ENCODE data around the gene NDRG3.
"Not testable (repeated sequence)": the region's sequence is repeated elsewhere in the genome, so short reads cannot be mapped to it uniquely, and the experiment has no call there.

NDRG3 gene

GRCh38 chr20:36628076-36628475 lies 117.8 kb downstream of the NDRG3 start:
- intact Hi-C loops (cut with DNase I) = no loop called here

GRCh38 chr20:36624944-36625324 lies 121.0 kb downstream of the NDRG3 start:
- intact Hi-C loops (cut with DNase I) = no loop called here
- no peak for DNase-seq

More at GRCh38 chr20:36628076-36628475, 117.8 kb downstream of the NDRG3 start:
- DNase-seq = no peak

DNA sequence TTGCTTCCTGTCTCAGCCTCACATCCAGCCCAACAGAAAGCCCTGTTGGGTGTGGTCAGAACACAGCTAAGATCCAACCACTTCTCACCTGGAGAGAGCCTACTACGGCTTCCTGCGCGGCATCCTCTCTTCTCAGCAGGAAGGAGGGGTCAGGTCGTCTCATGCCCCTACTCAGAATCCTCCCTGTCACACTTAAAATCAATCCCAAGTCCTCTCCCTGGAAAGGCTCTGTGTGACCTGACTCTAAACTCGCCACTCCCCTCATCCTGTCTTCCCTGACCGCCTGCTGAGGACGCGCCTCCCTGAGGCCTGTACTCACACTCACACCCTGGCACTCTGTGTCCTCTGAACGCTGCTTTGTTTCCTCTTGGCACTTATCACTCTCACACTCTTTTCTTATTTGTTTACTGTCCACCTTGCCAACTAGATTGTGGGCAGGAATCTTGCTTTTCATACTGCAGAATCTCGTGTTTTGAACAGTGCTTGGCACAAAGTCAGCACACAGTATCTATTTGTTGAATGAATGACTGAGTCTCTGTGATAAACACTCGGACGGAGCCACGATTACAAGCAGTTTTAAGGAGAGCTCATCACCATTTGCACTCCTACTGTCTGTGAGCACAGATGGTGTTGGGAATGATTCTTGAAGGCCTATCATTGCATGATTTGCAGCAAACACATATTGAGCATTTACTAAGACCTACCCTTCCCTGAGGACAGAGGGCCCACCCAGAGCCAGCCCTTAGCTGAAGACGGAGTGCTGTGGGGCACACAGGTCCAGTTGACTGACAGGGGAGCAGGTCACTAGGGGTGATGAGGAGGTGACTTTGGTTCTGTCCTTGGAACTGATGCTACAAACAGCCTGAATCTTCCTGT lies 121.6 kb downstream of the NDRG3 start:
- intact Hi-C loops (cut with DNase I) = no loop called here
- no peak for DNase-seq

DNA sequence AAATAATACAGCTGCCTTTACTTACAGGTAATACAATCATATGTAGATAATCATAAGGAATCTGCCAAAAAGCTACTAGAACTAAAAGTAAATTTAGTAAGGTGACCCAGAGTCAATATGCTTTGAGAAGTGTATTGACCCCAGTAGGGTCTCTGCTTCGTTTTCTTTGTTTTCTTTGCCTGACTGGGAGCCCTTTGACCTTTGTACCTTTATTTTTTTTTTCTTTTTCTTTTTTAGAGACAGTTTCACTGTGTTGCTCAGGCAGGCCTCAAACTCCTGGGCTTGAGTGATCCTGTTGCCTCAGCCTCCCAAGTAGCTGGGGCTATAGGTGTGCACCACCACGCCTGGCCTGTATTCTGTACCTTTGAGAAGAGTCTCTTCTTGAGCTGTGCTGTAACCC lies 122.4 kb downstream of the NDRG3 start:
- no peak for DNase-seq
- intact Hi-C loops (cut with DNase I) = no loop called here

DNA sequence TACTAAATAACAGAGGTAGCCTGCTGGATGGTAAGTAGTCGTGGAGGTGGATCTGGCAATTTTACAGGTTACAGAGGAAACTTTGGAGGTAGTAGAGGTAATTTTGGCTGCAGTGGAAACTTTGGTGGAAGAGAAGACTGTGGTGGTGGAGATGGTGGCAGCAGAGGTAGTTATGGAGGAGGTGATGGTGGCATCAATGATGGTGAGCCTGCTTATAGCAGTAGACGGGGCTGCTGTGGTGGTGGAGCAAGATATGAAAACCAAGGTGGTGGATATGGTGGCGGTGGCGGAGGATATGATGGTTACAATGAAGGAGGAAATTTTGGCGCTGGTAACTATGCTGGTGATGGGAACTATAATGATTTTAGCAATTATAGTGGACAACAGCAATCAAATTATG lies 125.0 kb downstream of the NDRG3 start:
- intact Hi-C loops (cut with DNase I) = no loop called here
- DNase-seq = no peak

DNA sequence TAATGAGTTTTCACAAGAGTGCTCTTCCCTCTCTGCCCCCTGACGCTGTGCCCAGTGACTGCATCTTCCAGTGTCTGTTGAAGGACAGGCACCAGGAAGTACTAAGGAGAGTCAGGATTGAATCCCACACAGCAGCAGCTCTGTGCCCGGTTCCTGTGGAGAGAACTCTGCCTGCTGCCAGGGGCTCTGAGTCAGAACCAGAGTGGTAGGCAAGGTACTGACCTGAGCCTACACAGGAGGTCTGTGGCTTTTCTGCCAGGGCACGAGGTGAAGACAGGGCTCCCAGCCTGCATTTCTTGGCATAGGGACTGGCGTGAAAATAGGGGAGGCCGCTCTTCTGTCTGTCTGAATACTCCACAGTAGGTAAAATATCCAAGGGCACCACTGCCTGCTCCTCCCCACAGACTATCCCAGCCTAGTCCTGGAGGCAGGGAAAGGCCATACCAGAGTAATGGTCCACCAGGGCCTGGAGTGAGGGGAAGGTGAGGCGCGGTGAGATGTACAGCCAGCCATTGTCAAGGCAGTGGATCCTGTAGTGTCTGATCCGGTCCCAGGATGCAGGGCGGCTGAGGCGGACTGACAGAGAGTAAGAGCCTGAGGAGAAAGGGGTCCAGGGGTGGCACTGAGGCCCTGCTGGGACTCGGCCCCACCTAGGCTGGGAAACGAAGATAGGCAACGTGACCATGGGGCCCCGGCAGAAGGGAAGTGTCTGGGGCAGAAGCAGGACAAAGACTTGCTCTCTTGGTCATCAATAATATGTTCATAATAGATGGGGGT lies 130.9 kb downstream of the NDRG3 start:
- no peak for DNase-seq
- intact Hi-C loops (cut with DNase I) = loop anchor here (5.0 kb wide), 1 partner anchor 337 kb away; the partner anchor contains the start of gene SAMHD1

GRCh38 chr20:36613974-36614373 lies 131.9 kb downstream of the NDRG3 start:
- intact Hi-C loops (cut with DNase I) = no loop called here

GRCh38 chr20:36611625-36612024 lies 134.3 kb downstream of the NDRG3 start:
- intact Hi-C loops (cut with DNase I) = no loop called here
- DNase-seq = no peak

More at GRCh38 chr20:36613974-36614373, 131.9 kb downstream of the NDRG3 start:
- no peak for DNase-seq

GRCh38 chr20:36608388-36608728 lies 137.5 kb downstream of the NDRG3 start:
- intact Hi-C loops (cut with DNase I) = loop anchor here (10.0 kb wide), 3 partner anchors 136 to 276 kb away; partner anchors contain the start of gene NDRG3
- not testable (repeated sequence) for DNase-seq

- DNase-seq = no peak
- intact Hi-C loops (cut with DNase I) = loop anchor here (10.0 kb wide), 3 partner anchors 137 to 277 kb away; partner anchors contain the start of gene NDRG3
Observed at GRCh38 chr20:36607586-36608387, 138.1 kb downstream of the NDRG3 start.

DNA sequence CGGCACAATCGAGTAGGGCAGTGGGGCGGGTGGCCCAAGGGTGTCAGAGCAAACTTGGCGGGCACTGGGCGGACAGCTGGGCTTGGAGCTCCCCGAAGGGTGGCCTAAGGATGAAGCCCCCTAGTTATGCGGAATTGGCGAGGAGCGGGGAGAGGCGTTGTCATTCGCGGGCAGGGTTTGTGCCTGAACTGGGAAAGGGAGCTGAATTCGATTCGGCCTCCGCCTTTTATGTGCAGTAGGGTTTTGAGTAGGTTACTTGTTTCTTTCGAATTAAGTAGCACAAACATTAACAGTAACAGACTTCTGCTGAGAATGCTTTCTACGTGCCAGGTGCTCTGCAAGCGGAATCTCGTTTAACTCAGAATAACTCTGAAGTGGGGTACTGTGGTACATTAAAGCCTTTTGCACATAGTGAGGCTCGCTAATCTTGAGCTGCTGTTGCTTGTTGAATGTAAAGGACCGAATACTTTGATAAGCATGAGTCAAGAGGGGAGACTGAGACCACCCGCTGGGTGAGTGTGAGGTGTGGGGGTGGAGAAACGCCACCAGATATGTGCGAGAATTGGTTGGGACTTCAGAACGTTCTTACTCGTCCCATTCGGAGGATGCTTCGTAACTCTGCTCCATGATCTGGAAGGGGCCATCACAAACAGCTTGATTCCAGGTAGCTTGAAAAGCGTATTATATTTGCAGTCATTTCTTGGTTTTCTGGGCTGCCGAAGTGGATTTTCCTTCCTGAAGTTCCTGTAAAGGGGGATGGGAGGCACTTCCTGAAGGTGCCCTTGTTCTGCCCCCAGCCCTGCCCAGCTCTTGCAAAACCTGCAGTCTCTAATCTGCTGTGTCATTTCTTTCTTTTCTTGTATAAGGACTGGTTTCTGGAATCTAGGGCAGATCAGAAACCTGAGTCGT lies 139.5 kb downstream of the NDRG3 start:
- intact Hi-C loops (cut with DNase I) = loop anchor here (10.0 kb wide), 3 partner anchors 138 to 278 kb away; partner anchors contain the start of gene NDRG3
- peak in 9 of 42 donors; percentile 5 to 43 (median 30) for DNase-seq

GRCh38 chr20:36605399-36606157 lies 140.3 kb downstream of the NDRG3 start, which contains the start of gene RAB5IF:
Gene RAB5IF, plus strand, starts transcription at chr20:36605779. Its CDS starts 173 bp downstream, at chr20:36605952.
- intact Hi-C loops (cut with DNase I) = loop anchor here (10.0 kb wide), 3 partner anchors 139 to 279 kb away; partner anchors contain the start of gene NDRG3

DNA sequence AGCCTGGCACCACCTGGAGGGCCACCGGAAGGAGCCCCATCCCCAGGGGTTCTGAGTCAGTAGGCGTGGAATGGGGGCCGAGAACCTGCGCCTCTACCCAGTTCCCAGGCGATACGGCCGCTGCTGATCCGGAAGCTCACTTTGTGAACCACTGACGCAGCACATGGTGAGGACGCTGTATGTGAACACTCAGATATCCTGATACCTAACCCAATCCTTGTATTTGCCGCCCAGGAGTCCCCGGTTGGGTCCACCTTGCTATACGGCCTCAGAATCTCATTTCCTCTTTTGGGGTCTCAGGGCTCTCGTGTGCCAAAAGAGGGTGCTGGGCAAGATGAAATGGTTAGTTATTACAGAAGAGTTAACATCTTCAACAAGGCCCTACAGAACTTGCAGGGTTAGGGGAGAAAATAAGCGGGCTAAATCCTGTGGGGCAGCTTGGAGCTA lies 140.9 kb downstream of the NDRG3 start:
- DNase-seq = peak in 34 of 42 donors; percentile 7 to 52 (median 28)
- intact Hi-C loops (cut with DNase I) = loop anchor here (5.0 to 10.0 kb wide), 4 partner anchors 48 to 280 kb away; partner anchors contain the start of gene NDRG3

More at GRCh38 chr20:36605399-36606157, 140.3 kb downstream of the NDRG3 start, which contains the start of gene RAB5IF:
- DNase-seq = peak; percentile 91 to 100 (median 97)

Data from head of caudate nucleus (tissue), 42 donors.